GM12801 (cell line): ENCODE results near the gene ZNF492.

Experiments used
- CTCF ChIP-seq: IDR thresholded peaks from one replicate; pipeline ENCODE4 v1.5.1; 2011; ENCODE audit warnings: control low read depth; ENCODE audit not compliant: insufficient read length; ENCODE audit errors: extremely low read depth

The ZNF492 gene

GRCh38 chr19:22627526-22627925 lies 6.6 kb upstream of the ZNF492 start:
- TF ChIP-seq CTCF: no peak

GRCh38 chr19:22628401-22628800 lies 5.7 kb upstream of the ZNF492 start:
- TF ChIP-seq CTCF: no peak

- TF ChIP-seq CTCF: no peak
Observed at GRCh38 chr19:22634450-22634827, 315 bp downstream of the ZNF492 start.

- no peak for TF ChIP-seq CTCF
Observed at GRCh38 chr19:22708983-22709382, 74.9 kb downstream of the ZNF492 start.
